ENCODE data around the gene PPP1CA. TPM values are rescaled to one million over a fixed set of nuclear protein-coding genes. Genes with fewer than 3 reads are reported as not detected.

The PPP1CA gene
- total RNA-seq: 72.2 and 109 TPM in 2 replicates

GRCh38 chr11:67401495-67402191 lies at the start of gene PPP1CA:
TSS of gene PPP1CA (minus strand) at chr11:67401858. CDS start at chr11:67401782, 76 bp downstream.

GRCh38 chr11:67437082-67437808 lies 35.6 kb upstream of the PPP1CA start, which contains the start of gene PTPRCAP:
TSS of gene PTPRCAP (minus strand) at chr11:67437682. CDS start at chr11:67437619, 63 bp downstream.

GRCh38 chr11:67428052-67429001 lies 26.7 kb upstream of the PPP1CA start, which contains the start of gene RPS6KB2:
TSS of gene RPS6KB2 (plus strand) at chr11:67428494. CDS start at chr11:67428546, 52 bp downstream.

GRCh38 chr11:67415501-67416304 lies 14.0 kb upstream of the PPP1CA start, which contains the start of gene CARNS1:
TSS of gene CARNS1 (plus strand) at chr11:67415678. CDS start at chr11:67416200, 522 bp downstream.

GRCh38 chr11:67391304-67392182 lies 10.1 kb downstream of the PPP1CA start, which contains the start of gene RAD9A:
TSS of gene RAD9A (plus strand) at chr11:67391986. CDS start at chr11:67392045, 59 bp downstream.

GRCh38 chr11:67372993-67373647 lies 28.5 kb downstream of the PPP1CA start, which contains the start of gene CLCF1:
TSS of gene CLCF1 (minus strand) at chr11:67373598. CDS start at chr11:67373539, 59 bp downstream.

GRCh38 chr11:67353317-67354074 lies 48.2 kb downstream of the PPP1CA start, which contains the start of gene POLD4:
TSS of gene POLD4 (minus strand) at chr11:67353546. CDS start at chr11:67353399, 147 bp downstream.

Other genes starting within 250 kb of the PPP1CA start
- 21.3 and 23.3 TPM in 2 replicates for gene GRK2, start 135.4 kb downstream of the PPP1CA start, total RNA-seq
- 26.6 and 32.3 TPM in 2 replicates for gene ANKRD13D, start 112.6 kb downstream of the PPP1CA start, total RNA-seq
- gene SSH3, start 98.3 kb downstream of the PPP1CA start, total RNA-seq: 16.2 and 19.1 TPM in 2 replicates
- gene POLD4, start 48.3 kb downstream of the PPP1CA start, total RNA-seq: 26.8 and 32.2 TPM in 2 replicates
- 2.7 and 3.0 TPM in 2 replicates for gene CLCF1, start 28.3 kb downstream of the PPP1CA start, total RNA-seq
- 5.0 and 6.3 TPM in 2 replicates for gene RAD9A, start 9.9 kb downstream of the PPP1CA start, total RNA-seq
- not detected in 2 replicates for gene TBC1D10C, start 2.2 kb upstream of the PPP1CA start, total RNA-seq
- 0.09 and 0.16 TPM in 2 replicates for gene CARNS1, start 13.8 kb upstream of the PPP1CA start, total RNA-seq
- gene RPS6KB2, start 26.6 kb upstream of the PPP1CA start, total RNA-seq: 28.4 and 43.7 TPM in 2 replicates
- under 0.01 TPM in 1 of 2 replicates, not detected in the other for gene PTPRCAP, start 35.8 kb upstream of the PPP1CA start, total RNA-seq
- 175 and 181 TPM in 2 replicates for gene CORO1B, start 41.6 kb upstream of the PPP1CA start, total RNA-seq
- gene GPR152, start 50.9 kb upstream of the PPP1CA start, total RNA-seq: not detected in 2 replicates
- gene CABP4, start 53.5 kb upstream of the PPP1CA start, total RNA-seq: not detected in 2 replicates
- gene TMEM134, start 67.4 kb upstream of the PPP1CA start, total RNA-seq: 7.8 and 14.7 TPM in 2 replicates
- gene AIP, start 81.2 kb upstream of the PPP1CA start, total RNA-seq: 138 and 208 TPM in 2 replicates
- 10.7 and 16.4 TPM in 2 replicates for gene PITPNM1, start 103.5 kb upstream of the PPP1CA start, total RNA-seq
- 4.4 and 5.5 TPM in 2 replicates for gene CDK2AP2, start 106.3 kb upstream of the PPP1CA start, total RNA-seq
- gene CABP2, start 121.6 kb upstream of the PPP1CA start, total RNA-seq: not detected in 2 replicates
- gene GSTP1, start 182.0 kb upstream of the PPP1CA start, total RNA-seq: 486 and 932 TPM in 2 replicates
- gene NDUFV1, start 205.1 kb upstream of the PPP1CA start, total RNA-seq: 223 and 240 TPM in 2 replicates
- gene NUDT8, start 228.1 kb upstream of the PPP1CA start, total RNA-seq: 2.7 and 2.8 TPM in 2 replicates
- gene TBX10, start 237.9 kb upstream of the PPP1CA start, total RNA-seq: not detected in 2 replicates
- not detected in 2 replicates for gene ACY3, start 248.9 kb upstream of the PPP1CA start, total RNA-seq

All from bronchial smooth muscle cell (primary cell).